ENCODE results near the gene MTHFD2L.

Gene MTHFD2L

GRCh38 chr4:74328501-74328900 lies 170.6 kb downstream of the MTHFD2L start:
- no peaks in the 10 kb centered on the region for H3F3A ChIP-seq (ENCODE audit: insufficient read depth)
- H3K9ac ChIP-seq (ENCODE audit: low read length): no peak overlapping the region
- no peaks in the 10 kb centered on the region for H3K9me3 ChIP-seq (ENCODE audit: insufficient read depth, low read length)
- no peak overlapping the region for H3K4me3 ChIP-seq (ENCODE audit: insufficient read depth, low read length, poor library complexity, severe bottlenecking)
- H3K4me2 ChIP-seq (ENCODE audit: low read depth, low read length, poor library complexity, severe bottlenecking): no peak overlapping the region
- H3K36me3 ChIP-seq (ENCODE audit: low read length): no peaks in the 10 kb centered on the region
- H3K27me3 ChIP-seq (ENCODE audit: low read length): no peaks in the 10 kb centered on the region
- H3K79me2 ChIP-seq (ENCODE audit: insufficient read depth, low read length): no peaks in the 10 kb centered on the region
- TF ChIP-seq EZH2phosphoT487 (conservative IDR thresholded peaks at IDR 0.05; ENCODE audit: low read length): no peak
- TF ChIP-seq CTCF (IDR thresholded peaks at IDR 0.05; ENCODE audit: insufficient read depth, low read length, poor library complexity, severe bottlenecking): no peak
- H2AFZ ChIP-seq (ENCODE audit: low read depth, low read length, severe bottlenecking): no peak overlapping the region
- H4K20me1 ChIP-seq (ENCODE audit: low read depth, low read length): no peaks in the 10 kb centered on the region
- no peak overlapping the region for H3K27ac ChIP-seq (ENCODE audit: low read depth, low read length)
- H3K9me2 ChIP-seq (replicated peaks; ENCODE audit: insufficient read depth, low read length): no peaks in the 10 kb centered on the region

- H4K20me1 ChIP-seq (ENCODE audit: low read depth, low read length): no peaks in the 10 kb centered on the region
- H3K9me2 ChIP-seq (replicated peaks; ENCODE audit: insufficient read depth, low read length): no peaks in the 10 kb centered on the region
- H3K9ac ChIP-seq (ENCODE audit: low read length): no peak overlapping the region
- H3K36me3 ChIP-seq (ENCODE audit: low read length): no peaks in the 10 kb centered on the region
- no peaks in the 10 kb centered on the region for H3F3A ChIP-seq (ENCODE audit: insufficient read depth)
- no peaks in the 10 kb centered on the region for H3K27me3 ChIP-seq (ENCODE audit: low read length)
- H3K79me2 ChIP-seq (ENCODE audit: insufficient read depth, low read length): no peaks in the 10 kb centered on the region
- no peak overlapping the region for H2AFZ ChIP-seq (ENCODE audit: low read depth, low read length, severe bottlenecking)
- no peaks in the 10 kb centered on the region for H3K9me3 ChIP-seq (ENCODE audit: insufficient read depth, low read length)
- no peak overlapping the region for H3K4me3 ChIP-seq (ENCODE audit: insufficient read depth, low read length, poor library complexity, severe bottlenecking)
- H3K4me2 ChIP-seq (ENCODE audit: low read depth, low read length, poor library complexity, severe bottlenecking): no peak overlapping the region
- H3K27ac ChIP-seq (ENCODE audit: low read depth, low read length): no peak overlapping the region
- TF ChIP-seq CTCF (IDR thresholded peaks at IDR 0.05; ENCODE audit: insufficient read depth, low read length, poor library complexity, severe bottlenecking): no peak
- TF ChIP-seq EZH2phosphoT487 (conservative IDR thresholded peaks at IDR 0.05; ENCODE audit: low read length): no peak
Observed at GRCh38 chr4:74329307-74329706, 171.4 kb downstream of the MTHFD2L start.

GRCh38 chr4:74330295-74330750 lies 172.4 kb downstream of the MTHFD2L start:
- Histone ChIP-seq H2AFZ (ENCODE audit: low read depth, low read length, severe bottlenecking) (no peak overlapping the region), H3K79me2 (ENCODE audit: insufficient read depth, low read length) (no peaks in the 10 kb centered on the region), H3K27me3 (ENCODE audit: low read length) (no peaks in the 10 kb centered on the region), H4K20me1 (ENCODE audit: low read depth, low read length) (no peaks in the 10 kb centered on the region), H3K9me2 (replicated peaks; ENCODE audit: insufficient read depth, low read length) (no peaks in the 10 kb centered on the region), H3K4me2 (ENCODE audit: low read depth, low read length, poor library complexity, severe bottlenecking) (no peak overlapping the region), H3K9ac (ENCODE audit: low read length) (no peak overlapping the region), H3K36me3 (ENCODE audit: low read length) (no peaks in the 10 kb centered on the region), H3K9me3 (ENCODE audit: insufficient read depth, low read length) (no peaks in the 10 kb centered on the region), H3K4me3 (ENCODE audit: insufficient read depth, low read length, poor library complexity, severe bottlenecking) (no peak overlapping the region), H3K27ac (ENCODE audit: low read depth, low read length) (no peak overlapping the region), H3F3A (ENCODE audit: insufficient read depth) (no peaks in the 10 kb centered on the region)
- TF ChIP-seq EZH2phosphoT487 (conservative IDR thresholded peaks at IDR 0.05; ENCODE audit: low read length): no peak
- TF ChIP-seq CTCF (IDR thresholded peaks at IDR 0.05; ENCODE audit: insufficient read depth, low read length, poor library complexity, severe bottlenecking): no peak
